Nephron (organoid): Measurements from ENCODE around the gene AK5.

ENCODE experiments used
- H3K27ac Mint-ChIP-seq, 3 experiments: 2 replicates each; pipeline ENCODE4 v1.8.0; 2020; ENCODE audit warnings: mixed read lengths in 3 of 3, mild to moderate bottlenecking in 2 of 3, moderate library complexity in 1 of 3
- H3K27me3 Mint-ChIP-seq: 2 replicates; pipeline ENCODE4 v1.8.0; 2021; ENCODE audit warnings: low read depth, mild to moderate bottlenecking, moderate library complexity, mixed read lengths
- H3K36me3 Mint-ChIP-seq: 2 replicates; pipeline ENCODE4 v1.8.0; 2020; ENCODE audit warnings: low read depth, mixed read lengths
- H3K4me1 Mint-ChIP-seq: 2 replicates; pipeline ENCODE4 v1.8.0; 2020; ENCODE audit warnings: mixed read lengths
- H3K4me3 Mint-ChIP-seq, 3 experiments: 2 replicates each; pipeline ENCODE4 v1.8.0; 2020; ENCODE audit warnings: mild to moderate bottlenecking in 3 of 3, mixed read lengths in 3 of 3, moderate library complexity in 2 of 3
- H3K9me3 Mint-ChIP-seq: 2 replicates; pipeline ENCODE4 v1.8.0; 2020; ENCODE audit warnings: mixed read lengths
- CTCF ChIP-seq, 3 experiments: fragments of 200-600 bp; sonication (generic); IDR thresholded peaks; one replicate each; pipeline ENCODE4 v1.5.0; 2021; ENCODE audit warnings: antibody characterized with exemption in 3 of 3; ENCODE audit not compliant: unreplicated experiment in 3 of 3

Gene AK5

GRCh38 chr1:77533660-77534305 lies 252.0 kb downstream of the AK5 start:
- Mint-ChIP-seq H3K4me1 (peaks cover 10% of the 10 kb centered on the region), H3K36me3 (no peaks in the 10 kb centered on the region), H3K27ac (peak overlapping the region; percentile 1 to 31 (median 25)), H3K27me3 (peaks cover 4% of the 10 kb centered on the region), H3K4me3 (no peak overlapping the region), H3K9me3 (no peaks in the 10 kb centered on the region)
- peak; percentile 82 to 86 (median 86) for TF ChIP-seq CTCF (IDR thresholded peaks at IDR 0.05; ENCODE audit: unreplicated experiment in 3 of 3)

GRCh38 chr1:77534456-77534855 lies 252.6 kb downstream of the AK5 start:
- Mint-ChIP-seq H3K27me3 (peaks cover 4% of the 10 kb centered on the region), H3K36me3 (no peaks in the 10 kb centered on the region), H3K4me1 (peaks cover 16% of the 10 kb centered on the region), H3K4me3 (no peak overlapping the region), H3K27ac (no peak overlapping the region), H3K9me3 (no peaks in the 10 kb centered on the region)
- no peak for TF ChIP-seq CTCF (IDR thresholded peaks at IDR 0.05; ENCODE audit: unreplicated experiment in 3 of 3)

- Mint-ChIP-seq H3K27me3 (peaks cover 4% of the 10 kb centered on the region), H3K4me1 (peaks cover 24% of the 10 kb centered on the region), H3K27ac (no peak overlapping the region), H3K4me3 (no peak overlapping the region), H3K9me3 (no peaks in the 10 kb centered on the region), H3K36me3 (no peaks in the 10 kb centered on the region)
- TF ChIP-seq CTCF (IDR thresholded peaks at IDR 0.05; ENCODE audit: unreplicated experiment in 3 of 3): no peak
Measured at GRCh38 chr1:77536813-77537212, 255.0 kb downstream of the AK5 start.

- TF ChIP-seq CTCF (IDR thresholded peaks at IDR 0.05; ENCODE audit: unreplicated experiment in 3 of 3): no peak
- H3K36me3 Mint-ChIP-seq: no peaks in the 10 kb centered on the region
Measured at GRCh38 chr1:77538956-77539518, 257.2 kb downstream of the AK5 start.

GRCh38 chr1:77539519-77540142 lies 257.8 kb downstream of the AK5 start:
- Mint-ChIP-seq H3K27me3 (peaks cover 4% of the 10 kb centered on the region), H3K9me3 (no peaks in the 10 kb centered on the region), H3K36me3 (no peaks in the 10 kb centered on the region), H3K4me3 (no peak overlapping the region), H3K4me1 (peaks cover 19% of the 10 kb centered on the region), H3K27ac (peak overlapping the region in 1 of 3 experiments; percentile 60)
- TF ChIP-seq CTCF (IDR thresholded peaks at IDR 0.05; ENCODE audit: unreplicated experiment in 3 of 3): no peak

More at GRCh38 chr1:77538956-77539518, 257.2 kb downstream of the AK5 start:
- Mint-ChIP-seq H3K4me1 (peaks cover 19% of the 10 kb centered on the region), H3K9me3 (no peaks in the 10 kb centered on the region), H3K27ac (peak overlapping the region in 2 of 3 experiments; percentile 15 to 57), H3K4me3 (no peak overlapping the region), H3K27me3 (peaks cover 4% of the 10 kb centered on the region)
